Muscle of back (tissue), 11 donors: ENCODE results near the gene RIPOR3. TPM values are rescaled to one million over a fixed set of nuclear protein-coding genes. Genes with fewer than 3 reads are reported as not detected.
A peak's percentile ranks its signal among the peaks of the same experiment; 100 is the strongest.
"Not testable (repeated sequence)": the region's sequence is repeated elsewhere in the genome, so short reads cannot be mapped to it uniquely, and the experiment has no call there.

ENCODE experiments used
- DNase-seq, 3 donors: peaks; one replicate each; pipeline versions ENCODE4 v3.0.0 to v3.0.0-alpha.2; 2013
- polyA plus RNA-seq, 10 donors: library from polyadenylated mRNA; unstranded; fragments of 120-200 nt; gene quantifications; one replicate each; pipeline ENCODE4 v1.2.1, GENCODE V29; 2013; ENCODE audit not compliant: insufficient read length in 10 of 10

RIPOR3 gene
- polyA plus RNA-seq, 10 donors: 3.1 to 15.6 (median 8.6) TPM

- no peak for DNase-seq
Observed at GRCh38 chr20:50559856-50560638, 131.3 kb downstream of the RIPOR3 start.

DNA sequence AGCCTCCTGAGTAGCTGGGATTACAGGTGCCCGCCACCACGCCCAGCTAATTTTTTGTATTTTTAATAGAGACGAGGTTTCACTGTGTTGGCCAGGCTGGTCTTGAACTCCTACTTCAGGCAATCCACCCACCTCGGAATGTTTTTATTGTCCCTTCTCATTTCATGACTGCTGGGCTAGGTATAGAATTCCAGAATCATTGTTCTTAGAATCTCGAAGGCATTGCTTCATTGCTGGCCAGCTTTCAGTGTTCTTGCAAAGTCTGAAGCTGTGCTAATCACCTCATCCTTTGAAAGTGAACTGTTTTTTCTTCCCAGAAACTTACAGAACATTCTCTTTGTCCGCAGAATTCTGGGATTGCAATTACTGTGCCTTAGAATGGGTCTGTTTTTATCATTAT lies 132.2 kb downstream of the RIPOR3 start:
- no peak for DNase-seq

DNA sequence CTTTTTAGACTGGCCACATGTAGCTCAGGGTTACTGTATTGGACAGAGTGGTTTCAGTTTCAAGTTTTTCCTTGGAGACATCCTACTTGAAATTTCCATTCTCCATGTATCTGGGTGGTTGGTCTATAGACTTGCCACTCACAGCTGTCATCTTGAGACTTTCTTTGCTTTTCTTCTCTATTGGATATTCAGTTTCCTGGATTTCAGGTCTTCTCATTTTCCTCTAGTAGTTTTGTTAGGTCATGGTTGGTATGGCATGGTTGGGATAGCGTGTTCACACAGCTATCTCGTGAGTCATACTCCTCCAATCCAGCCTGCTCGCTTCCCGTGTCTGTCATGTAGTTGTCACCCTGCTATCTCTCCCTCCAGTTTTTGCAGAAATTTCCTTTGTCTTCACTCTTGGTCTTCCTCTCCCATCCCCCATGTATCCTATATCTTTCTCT lies 132.8 kb downstream of the RIPOR3 start:
- DNase-seq: peak in 1 of 3 donors; percentile 47

DNA sequence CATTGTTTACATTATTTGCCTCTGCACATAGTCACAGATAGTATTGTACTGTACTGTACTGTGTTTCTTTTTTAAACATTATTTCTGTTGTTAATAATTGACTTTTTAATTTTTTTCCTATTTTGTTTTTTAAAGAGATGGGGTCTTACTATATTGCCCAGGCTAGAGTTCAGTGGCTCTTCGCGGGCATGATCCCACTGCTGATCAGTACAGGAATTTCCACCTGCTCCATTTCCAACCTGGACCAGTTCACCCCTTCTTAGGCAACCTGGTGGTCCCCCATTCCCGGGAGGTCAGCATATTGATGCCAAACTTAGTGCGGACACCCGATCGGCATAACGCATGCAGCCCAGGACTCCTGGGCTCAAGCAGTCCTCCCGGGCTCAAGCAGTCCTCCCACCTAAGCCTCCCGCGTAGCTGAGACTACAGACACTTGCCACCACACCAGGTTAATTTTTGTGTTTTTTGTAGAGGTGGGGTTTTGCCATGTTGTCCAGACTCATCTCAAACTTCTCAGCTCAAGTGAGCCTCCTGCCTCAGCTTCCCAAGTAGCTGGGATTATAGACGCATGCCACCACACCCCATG lies 133.7 kb downstream of the RIPOR3 start:
- DNase-seq: no peak

DNA sequence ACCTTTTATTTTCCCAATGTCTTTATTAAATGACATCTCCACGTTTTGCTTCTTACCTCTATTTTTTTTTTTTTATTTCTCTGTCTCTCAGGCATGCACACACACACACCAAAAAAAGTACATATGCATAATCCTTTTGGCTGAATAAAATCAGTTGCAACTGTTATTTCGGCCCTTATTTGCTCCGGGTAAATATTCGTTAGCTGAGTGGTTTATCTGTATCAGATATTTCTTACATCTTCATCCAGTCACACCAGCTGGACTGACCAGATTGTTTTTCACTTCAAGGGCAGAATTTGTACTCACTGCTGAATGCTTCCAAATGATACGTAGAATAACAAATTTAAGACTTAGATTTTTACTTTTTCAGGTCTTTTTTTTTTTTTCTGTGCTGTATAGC lies 135.7 kb downstream of the RIPOR3 start:
- DNase-seq: no peak

- DNase-seq: no peak
Observed at GRCh38 chr20:50554694-50555579, 136.4 kb downstream of the RIPOR3 start.

DNA sequence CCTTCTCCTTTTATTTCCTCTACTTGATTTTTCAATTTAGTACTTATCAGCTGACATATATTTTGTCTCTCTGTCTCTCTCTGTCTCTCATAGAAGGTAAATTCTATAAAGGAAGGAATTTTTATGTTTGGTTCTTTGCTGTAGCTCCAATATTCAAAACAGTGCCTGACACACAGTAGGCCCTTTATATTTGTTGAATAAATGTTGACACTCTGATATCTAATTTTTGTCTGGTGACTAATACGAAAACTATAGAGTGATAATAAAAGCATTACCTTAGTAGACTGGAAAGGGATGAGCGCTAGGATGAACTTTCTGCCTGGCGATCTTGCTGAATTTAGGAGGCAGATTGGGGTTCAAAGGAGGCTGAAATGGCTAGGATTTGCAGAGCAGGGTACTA lies 138.4 kb downstream of the RIPOR3 start:
- DNase-seq: no peak

- no peak for DNase-seq
Observed at GRCh38 chr20:50551288-50551687, 140.1 kb downstream of the RIPOR3 start.

GRCh38 chr20:50550531-50550930 lies 140.8 kb downstream of the RIPOR3 start:
- no peak for DNase-seq

DNA sequence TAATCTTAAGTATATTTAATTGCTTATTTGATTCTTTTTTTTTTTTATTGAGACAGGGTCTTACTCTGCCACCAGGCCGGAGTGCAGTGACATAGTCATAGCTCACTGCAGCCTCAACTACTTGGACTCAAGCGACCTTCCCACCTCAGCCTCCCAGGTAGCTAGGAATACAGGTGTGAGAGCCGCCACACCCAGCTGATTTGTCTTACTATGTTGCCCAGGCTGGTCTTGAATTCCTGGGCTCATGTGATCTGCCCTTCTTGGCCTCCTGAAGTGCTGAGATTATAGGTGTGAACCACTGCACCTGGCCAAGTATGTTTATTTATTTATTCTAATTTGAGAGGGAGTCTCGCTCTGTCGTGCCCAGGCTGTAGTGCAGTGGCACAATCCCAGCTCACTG lies 142.9 kb downstream of the RIPOR3 start:
- no peak for DNase-seq

DNA sequence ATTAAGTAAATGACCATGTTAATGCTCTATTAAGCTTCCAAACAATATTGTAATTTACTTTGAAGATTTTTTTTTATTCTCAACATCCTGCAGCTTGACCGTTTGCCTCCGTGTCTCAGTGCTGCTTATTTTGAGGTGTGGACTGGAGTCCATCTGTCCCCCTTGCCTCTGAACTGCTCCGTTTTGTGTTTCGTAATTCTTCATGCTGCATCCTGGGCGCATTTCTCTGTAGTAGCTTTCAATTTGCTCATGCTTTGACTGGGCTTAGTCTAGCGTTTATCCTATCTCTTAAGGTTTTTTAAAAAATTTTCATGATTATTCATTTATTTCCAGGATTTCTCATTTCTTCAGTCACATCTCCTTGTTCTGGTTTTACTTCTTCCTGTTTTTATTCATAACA lies 143.4 kb downstream of the RIPOR3 start:
- DNase-seq: no peak

DNA sequence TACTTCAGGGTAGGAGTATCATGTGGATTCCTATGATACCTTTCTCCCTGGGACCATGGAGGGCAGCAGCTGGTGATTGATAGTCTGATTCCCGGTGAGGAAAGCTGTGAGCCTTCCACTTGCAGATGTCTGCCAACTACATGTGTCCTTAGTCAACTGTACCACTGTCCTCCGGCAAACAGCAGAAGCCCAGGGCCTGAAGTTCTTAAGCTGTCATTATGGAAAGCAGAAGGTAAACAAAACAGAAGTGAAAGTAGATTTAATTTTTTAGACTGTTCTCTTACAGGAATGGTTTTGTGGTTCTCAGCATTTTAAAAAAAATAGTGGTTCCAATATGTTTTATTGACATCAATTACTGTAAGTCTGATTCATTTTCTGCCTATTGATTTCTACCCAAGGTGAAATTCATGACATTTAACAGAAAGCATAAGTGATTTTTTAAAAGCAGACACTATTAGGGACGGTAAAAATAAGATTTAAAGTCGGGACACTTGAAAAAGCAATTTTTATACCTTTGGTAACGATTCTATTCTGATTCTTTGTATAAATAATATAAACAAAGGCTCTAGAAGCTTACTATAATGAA lies 144.5 kb downstream of the RIPOR3 start:
- no peak for DNase-seq

DNA sequence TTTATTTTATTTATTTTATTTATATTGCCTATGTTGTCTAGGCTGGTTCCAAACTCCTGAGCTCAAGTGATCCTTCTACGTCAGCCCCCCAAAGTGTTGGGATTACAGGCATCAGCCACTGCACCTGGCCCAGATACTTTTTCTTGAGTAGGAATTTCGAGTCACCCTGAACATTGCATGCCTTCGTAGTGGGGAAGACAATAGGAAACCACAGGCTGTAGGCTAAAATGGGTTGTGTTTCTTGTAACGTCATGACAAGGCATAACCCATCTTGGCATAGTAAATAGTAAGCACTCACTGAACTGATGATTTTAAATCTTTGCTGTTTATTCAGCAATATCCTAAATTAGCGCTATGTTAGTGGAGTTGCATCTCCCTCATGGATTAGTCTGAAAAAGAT lies 146.2 kb downstream of the RIPOR3 start:
- DNase-seq: no peak

DNA sequence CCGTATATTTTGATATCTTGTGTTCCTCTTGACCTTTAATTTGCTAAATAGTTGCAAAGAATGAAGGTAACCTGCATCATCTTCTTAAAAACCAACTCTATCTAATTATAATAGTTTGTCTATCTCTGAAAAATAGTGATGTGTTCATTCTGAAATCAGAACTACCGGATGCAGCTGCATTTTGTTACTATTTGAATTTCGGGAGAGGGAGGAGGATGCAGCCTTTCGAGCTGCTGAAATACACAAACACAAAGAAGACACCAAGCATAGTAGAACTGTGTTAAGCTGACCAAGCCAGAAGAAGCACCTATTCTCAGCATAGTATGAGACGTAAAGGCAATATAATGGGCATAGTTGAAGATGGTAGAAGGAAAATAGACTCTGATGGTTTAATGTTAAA lies 148.0 kb downstream of the RIPOR3 start:
- no peak for DNase-seq

DNA sequence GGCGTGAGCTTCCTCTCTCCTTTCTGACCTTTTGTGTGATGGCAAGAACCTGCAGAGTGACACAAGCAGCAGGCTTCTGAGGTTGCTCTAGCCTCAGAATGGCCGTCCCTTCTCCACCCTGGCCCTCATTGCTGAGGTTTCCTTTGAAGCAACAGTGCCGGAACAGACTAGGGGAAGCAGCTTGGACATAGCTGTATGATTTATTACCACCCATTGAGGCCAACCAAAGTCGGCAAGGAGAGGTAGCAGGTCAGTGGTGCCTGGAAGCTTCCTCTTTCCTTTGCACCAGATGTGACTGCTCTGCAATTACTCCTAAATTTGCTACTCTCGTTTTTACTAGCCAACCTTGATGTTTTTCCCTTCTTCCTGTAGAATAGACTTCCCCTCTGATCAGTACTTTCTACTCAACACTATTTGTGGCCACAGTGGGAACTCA lies 149.7 kb downstream of the RIPOR3 start:
- DNase-seq: no peak

DNA sequence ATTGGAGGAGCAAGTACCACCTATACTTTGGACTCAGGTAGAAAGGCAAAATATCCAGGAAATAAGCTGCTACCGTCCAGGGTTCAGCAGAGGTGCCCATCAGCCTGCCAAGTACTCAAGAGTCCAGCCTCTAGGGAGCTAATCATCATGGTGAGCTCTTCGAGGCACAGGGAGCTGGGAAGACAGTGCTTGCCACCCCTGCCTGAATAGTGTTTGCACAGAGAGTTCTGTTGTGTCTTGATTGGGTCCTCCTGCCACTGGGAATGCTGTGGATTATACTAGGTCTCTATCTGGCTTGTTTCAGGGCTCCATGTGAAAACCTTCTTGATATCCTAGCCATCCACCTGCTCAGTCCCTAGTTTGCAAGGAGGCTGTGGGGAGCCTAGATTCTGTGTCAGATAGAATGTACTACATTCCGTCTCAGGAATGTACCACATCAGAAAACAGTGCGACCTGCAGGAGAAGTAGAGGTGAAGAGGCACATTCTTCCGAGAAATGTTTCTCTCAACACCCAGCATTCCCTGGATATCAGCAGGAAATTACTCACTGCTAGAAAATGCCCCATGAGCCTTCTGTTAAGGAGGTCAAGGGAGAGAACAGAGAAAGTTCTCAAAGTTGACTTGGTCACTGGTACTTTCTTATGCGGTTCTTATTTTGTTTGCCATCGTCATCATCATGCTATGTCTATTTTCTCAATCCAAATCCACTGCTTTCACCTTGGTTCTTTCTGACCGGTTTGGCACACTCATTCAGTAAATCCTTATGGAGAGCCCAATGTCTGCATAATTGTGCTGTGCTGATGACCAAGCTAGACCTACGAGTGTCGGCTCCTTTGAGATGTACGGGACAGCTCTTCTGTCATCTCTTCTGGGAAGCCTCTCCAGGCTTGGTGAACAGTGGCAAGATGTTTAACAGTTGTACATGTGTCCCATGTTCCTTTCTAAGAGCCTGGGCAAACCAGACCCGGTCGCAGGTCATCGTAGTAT lies 150.4 kb downstream of the RIPOR3 start:
- peak in 1 of 3 donors; percentile 40 for DNase-seq

DNA sequence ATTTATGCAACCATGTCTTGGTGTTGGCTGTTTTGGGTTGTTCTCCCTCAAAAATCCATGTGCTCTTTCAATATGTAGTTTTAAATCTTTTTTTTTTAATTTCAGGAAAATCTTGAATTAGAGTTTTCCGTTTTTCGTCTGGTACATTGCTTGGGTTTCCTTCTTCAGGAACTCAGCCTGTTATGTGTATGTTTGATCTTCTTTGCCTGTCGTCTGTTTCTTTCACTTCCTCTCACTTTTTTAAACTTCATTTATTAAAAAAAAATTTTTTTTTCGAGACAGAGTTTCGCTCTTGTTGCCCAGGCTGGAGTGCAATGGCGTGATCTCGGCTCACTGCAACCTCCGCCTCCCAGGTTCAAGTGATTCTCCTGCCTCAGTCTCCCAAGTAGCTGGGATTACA lies 151.5 kb downstream of the RIPOR3 start:
- not testable (repeated sequence) for DNase-seq

DNA sequence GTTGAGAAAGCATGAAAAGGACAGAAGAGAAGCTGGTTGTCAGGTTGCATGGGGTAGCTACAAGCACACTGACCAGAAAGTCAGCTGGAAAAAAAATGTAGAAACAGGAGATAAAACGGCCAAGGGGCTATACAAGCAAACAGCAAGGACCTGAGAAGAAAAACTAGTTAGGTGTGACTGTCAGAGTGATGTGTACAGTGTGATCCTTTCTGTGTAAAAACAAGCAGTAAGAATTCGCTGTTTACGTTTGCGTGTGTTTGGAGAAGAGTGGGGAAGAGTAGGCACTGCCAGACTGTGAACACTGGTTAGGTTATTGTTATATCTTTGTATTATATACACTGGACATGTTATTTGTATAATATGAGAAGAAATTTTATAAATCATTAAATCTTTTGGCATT lies 153.1 kb downstream of the RIPOR3 start:
- no peak for DNase-seq

DNA sequence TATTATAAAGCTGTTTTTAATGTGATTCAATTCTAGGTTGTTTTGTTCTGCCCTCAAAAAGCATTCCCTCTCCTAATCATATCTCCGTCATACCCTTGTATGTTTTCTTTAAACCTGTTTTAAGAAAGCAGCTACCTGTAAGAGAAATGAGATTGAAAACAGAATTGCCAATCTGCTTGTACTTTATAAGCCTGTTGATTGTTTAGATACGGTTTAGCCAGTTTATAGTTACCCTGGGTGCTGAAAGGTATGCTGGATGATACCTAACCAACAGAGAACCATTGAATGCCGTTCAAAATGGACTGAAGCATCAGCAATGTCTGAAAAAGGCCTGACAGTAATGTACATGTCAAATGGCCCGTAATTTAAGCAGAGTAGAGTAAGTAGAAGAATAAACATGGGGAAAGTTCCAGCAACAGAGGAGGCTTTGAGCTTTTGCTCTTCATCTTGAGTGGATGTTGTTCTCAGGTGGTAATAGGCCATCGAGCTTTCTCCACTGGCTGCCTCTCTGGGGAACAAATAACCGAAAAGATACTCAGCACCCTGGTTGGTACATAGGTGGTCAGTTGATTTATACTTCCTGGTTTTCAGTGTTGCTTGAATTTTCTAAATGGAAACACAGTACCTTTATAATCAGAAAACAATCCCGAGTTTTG lies 153.7 kb downstream of the RIPOR3 start:
- DNase-seq: no peak

DNA sequence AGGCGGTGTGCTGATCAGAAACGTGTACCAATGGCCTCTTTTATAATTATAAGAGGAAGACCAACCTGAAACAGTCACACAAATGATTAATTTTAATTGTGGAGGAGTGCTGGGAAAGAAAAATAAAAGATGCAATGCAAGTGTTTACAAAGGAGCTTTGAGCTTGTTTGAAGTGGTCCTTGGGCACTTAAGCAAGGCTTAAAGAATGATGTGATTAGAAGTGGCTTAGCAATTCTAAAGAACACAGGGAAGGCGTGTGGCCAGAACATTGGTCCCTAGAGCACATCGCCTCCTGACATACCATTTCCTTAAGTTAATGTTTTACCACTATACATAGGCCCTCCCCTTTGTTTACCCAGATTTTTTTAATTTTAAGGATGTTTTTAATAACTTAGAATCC lies 155.0 kb downstream of the RIPOR3 start:
- DNase-seq: no peak
